GOT3 (cell line): ENCODE measurements around the gene TMPRSS13.
"Not testable (repeated sequence)": the region's sequence is repeated elsewhere in the genome, so short reads cannot be mapped to it uniquely, and the experiment has no call there.

Experiments
- DNase-seq: peaks from one replicate; lab custom pipeline; 2025; ENCODE audit warnings: mixed read lengths; lab: John Stamatoyannopoulos, UW

Gene TMPRSS13

GRCh38 chr11:117929142-117929915, at the start of gene TMPRSS13:
Gene TMPRSS13 (minus strand): TSS chr11:117929402. CDS start chr11:117929307, 95 bp downstream.
- no peak for DNase-seq

GRCh38 chr11:117978991-117979390, 49.8 kb upstream of the TMPRSS13 start:
- DNase-seq = no peak

- DNase-seq = not testable (repeated sequence)
Measured at GRCh38 chr11:117978291-117978910, 49.2 kb upstream of the TMPRSS13 start.

GRCh38 chr11:117977612-117978264, 48.5 kb upstream of the TMPRSS13 start:
- not testable (repeated sequence) for DNase-seq

- no peak for DNase-seq
Measured at GRCh38 chr11:117977029-117977428, 47.8 kb upstream of the TMPRSS13 start.

GRCh38 chr11:117976445-117976844, 47.2 kb upstream of the TMPRSS13 start:
- DNase-seq = no peak

- no peak for DNase-seq
Measured at GRCh38 chr11:117973503-117973860, 44.3 kb upstream of the TMPRSS13 start.

- DNase-seq = no peak
Measured at GRCh38 chr11:117972629-117973502, 43.7 kb upstream of the TMPRSS13 start.

GRCh38 chr11:117972044-117972443, 42.8 kb upstream of the TMPRSS13 start:
- no peak for DNase-seq

- no peak for DNase-seq
Measured at GRCh38 chr11:117970400-117971024, 41.3 kb upstream of the TMPRSS13 start.

GRCh38 chr11:117969160-117969991, 40.2 kb upstream of the TMPRSS13 start:
- no peak for DNase-seq

GRCh38 chr11:117966908-117967307, 37.7 kb upstream of the TMPRSS13 start:
- no peak for DNase-seq

- no peak for DNase-seq
Measured at GRCh38 chr11:117962826-117963225, 33.6 kb upstream of the TMPRSS13 start.

GRCh38 chr11:117961896-117962295, 32.7 kb upstream of the TMPRSS13 start:
- no peak for DNase-seq

GRCh38 chr11:117960406-117960805, 31.2 kb upstream of the TMPRSS13 start:
- DNase-seq = no peak

- DNase-seq = no peak
Measured at GRCh38 chr11:117959438-117960149, 30.4 kb upstream of the TMPRSS13 start.

GRCh38 chr11:117958949-117959348, 29.7 kb upstream of the TMPRSS13 start:
- DNase-seq = no peak

GRCh38 chr11:117953024-117953671, 23.9 kb upstream of the TMPRSS13 start:
- no peak for DNase-seq
